Measurements from ENCODE around the gene STMND1.

STMND1 gene

GRCh38 chr6:17081860-17082508 lies 19.9 kb upstream of the STMND1 start:
- Mint-ChIP-seq H3K27ac (no peak overlapping the region), H3K4me3 (no peak overlapping the region)

GRCh38 chr6:17083397-17083796 lies 18.5 kb upstream of the STMND1 start:
- no peak overlapping the region for H3K4me3 Mint-ChIP-seq
- H3K4me1 Mint-ChIP-seq (ENCODE audit: low read depth): no peaks in the 10 kb centered on the region
- H3K27me3 Mint-ChIP-seq (ENCODE audit: low read depth): no peaks in the 10 kb centered on the region
- DNase-seq (ENCODE audit: low spot score): no peak
- H3K36me3 Mint-ChIP-seq (ENCODE audit: low read depth): no peaks in the 10 kb centered on the region
- H3K27ac Mint-ChIP-seq: no peak overlapping the region
- H3K9me3 Mint-ChIP-seq: no peaks in the 10 kb centered on the region

More at GRCh38 chr6:17081860-17082508, 19.9 kb upstream of the STMND1 start:
- Mint-ChIP-seq H3K9me3 (no peaks in the 10 kb centered on the region), H3K4me1 (ENCODE audit: low read depth) (no peaks in the 10 kb centered on the region), H3K36me3 (ENCODE audit: low read depth) (no peaks in the 10 kb centered on the region), H3K27me3 (ENCODE audit: low read depth) (no peaks in the 10 kb centered on the region)
- DNase-seq (ENCODE audit: low spot score): no peak

DNA sequence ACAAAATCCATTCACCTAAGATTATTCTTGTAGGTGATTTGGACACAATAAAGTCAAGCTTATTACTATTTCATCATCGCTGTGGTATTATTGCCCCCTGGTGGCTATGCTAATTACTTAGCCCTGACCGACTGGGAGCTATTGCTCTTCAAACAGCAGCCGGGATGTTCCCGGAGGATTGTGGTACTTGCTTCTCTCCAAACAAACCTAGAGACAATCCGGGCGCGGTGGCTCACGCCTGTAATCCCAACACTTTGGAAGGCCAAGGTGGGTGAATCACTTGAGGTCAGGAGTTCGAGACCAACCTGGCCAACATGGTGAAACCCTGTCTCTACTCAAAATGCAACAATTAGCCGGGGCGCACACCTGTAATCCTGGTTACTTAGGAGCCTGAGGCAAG lies 15.4 kb upstream of the STMND1 start:
- H3K9me3 Mint-ChIP-seq: no peaks in the 10 kb centered on the region
- no peak overlapping the region for H3K4me3 Mint-ChIP-seq
- H3K4me1 Mint-ChIP-seq (ENCODE audit: low read depth): no peaks in the 10 kb centered on the region
- H3K27ac Mint-ChIP-seq: no peak overlapping the region
- no peaks in the 10 kb centered on the region for H3K27me3 Mint-ChIP-seq (ENCODE audit: low read depth)
- no peak for DNase-seq (ENCODE audit: low spot score)
- no peaks in the 10 kb centered on the region for H3K36me3 Mint-ChIP-seq (ENCODE audit: low read depth)

GRCh38 chr6:17088091-17088611 lies 13.7 kb upstream of the STMND1 start:
- Mint-ChIP-seq H3K36me3 (ENCODE audit: low read depth) (no peaks in the 10 kb centered on the region), H3K4me3 (no peak overlapping the region), H3K9me3 (no peaks in the 10 kb centered on the region), H3K4me1 (ENCODE audit: low read depth) (no peaks in the 10 kb centered on the region), H3K27me3 (ENCODE audit: low read depth) (peaks cover 2% of the 10 kb centered on the region), H3K27ac (no peak overlapping the region)
- DNase-seq (ENCODE audit: low spot score): no peak

DNA sequence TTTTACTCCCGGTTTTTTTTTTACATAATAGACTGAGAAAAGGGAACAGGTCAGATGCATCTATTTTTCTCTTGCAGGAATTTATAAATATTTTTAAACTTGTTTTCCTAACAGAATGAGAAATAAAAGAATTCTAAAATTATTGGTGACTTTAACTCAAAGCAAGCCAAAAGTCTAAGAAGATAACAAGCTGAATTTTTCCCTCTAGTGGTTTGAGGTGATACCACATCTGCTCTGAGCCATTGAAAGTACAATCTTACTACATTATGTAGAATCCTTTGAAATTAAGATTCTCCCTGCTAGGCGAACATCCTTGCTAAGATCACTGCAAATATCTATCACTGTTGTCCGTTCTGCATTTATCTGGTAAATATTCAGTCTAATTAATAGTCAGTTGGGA lies 10.7 kb upstream of the STMND1 start:
- no peaks in the 10 kb centered on the region for H3K36me3 Mint-ChIP-seq (ENCODE audit: low read depth)
- no peaks in the 10 kb centered on the region for H3K9me3 Mint-ChIP-seq
- H3K27ac Mint-ChIP-seq: no peak overlapping the region
- H3K27me3 Mint-ChIP-seq (ENCODE audit: low read depth): peaks cover 3% of the 10 kb centered on the region
- DNase-seq (ENCODE audit: low spot score): no peak
- no peaks in the 10 kb centered on the region for H3K4me1 Mint-ChIP-seq (ENCODE audit: low read depth)
- no peak overlapping the region for H3K4me3 Mint-ChIP-seq

DNA sequence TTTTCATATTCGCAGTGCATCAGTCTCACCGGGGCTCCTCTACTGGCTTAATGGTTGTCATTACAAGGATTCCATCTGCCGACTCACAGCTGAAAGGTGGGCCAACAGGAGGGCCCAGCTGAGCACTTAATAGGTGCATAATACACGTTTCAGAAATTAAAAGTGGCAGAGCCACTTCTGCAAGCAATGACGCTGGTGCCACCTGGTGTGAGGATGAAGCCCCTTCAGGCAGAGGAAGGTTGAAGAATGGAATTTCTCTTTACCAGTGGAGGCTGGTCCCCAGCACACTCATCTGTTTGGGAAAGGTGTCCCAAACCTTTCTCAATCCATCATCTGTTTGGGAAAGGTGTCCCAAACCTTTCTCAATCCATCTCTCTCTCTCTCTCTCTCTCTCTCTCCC lies 8.2 kb upstream of the STMND1 start:
- Mint-ChIP-seq H3K9me3 (no peaks in the 10 kb centered on the region), H3K27ac (no peak overlapping the region), H3K4me3 (no peak overlapping the region), H3K4me1 (ENCODE audit: low read depth) (no peaks in the 10 kb centered on the region), H3K27me3 (ENCODE audit: low read depth) (peaks cover 4% of the 10 kb centered on the region), H3K36me3 (ENCODE audit: low read depth) (no peaks in the 10 kb centered on the region)
- no peak for DNase-seq (ENCODE audit: low spot score)

- Mint-ChIP-seq H3K4me1 (ENCODE audit: low read depth) (no peaks in the 10 kb centered on the region), H3K27me3 (ENCODE audit: low read depth) (peaks cover 17% of the 10 kb centered on the region), H3K27ac (no peak overlapping the region), H3K4me3 (no peak overlapping the region), H3K9me3 (no peaks in the 10 kb centered on the region), H3K36me3 (ENCODE audit: low read depth) (no peaks in the 10 kb centered on the region)
- no peak for DNase-seq (ENCODE audit: low spot score)
These were observed 5.8 kb upstream of the STMND1 start for GRCh38 chr6:17096096-17096495.

- Mint-ChIP-seq H3K36me3 (ENCODE audit: low read depth) (no peaks in the 10 kb centered on the region), H3K4me1 (ENCODE audit: low read depth) (no peaks in the 10 kb centered on the region), H3K4me3 (no peak overlapping the region), H3K27ac (no peak overlapping the region), H3K27me3 (ENCODE audit: low read depth) (peaks cover 22% of the 10 kb centered on the region), H3K9me3 (no peaks in the 10 kb centered on the region)
- DNase-seq (ENCODE audit: low spot score): no peak
These were observed 5.2 kb upstream of the STMND1 start for GRCh38 chr6:17096652-17097051.

DNA sequence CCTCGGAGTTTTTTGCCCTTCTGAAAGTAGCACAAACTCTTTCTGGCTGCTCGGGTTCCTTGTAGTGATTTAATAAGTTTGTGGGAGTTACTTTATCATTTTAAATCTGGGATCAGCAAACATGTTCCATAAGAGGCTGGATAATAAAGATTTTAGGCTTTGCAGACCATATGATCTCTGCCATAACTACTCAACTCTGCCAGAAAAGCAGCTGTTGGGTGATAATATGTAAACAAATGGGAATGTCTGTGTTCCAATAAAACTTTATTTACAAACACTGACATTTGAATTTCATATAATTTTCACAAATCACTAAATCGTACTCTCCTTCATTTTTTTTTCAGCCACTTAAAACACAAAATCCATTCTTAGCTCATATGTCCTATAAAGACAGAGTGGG lies 3.9 kb upstream of the STMND1 start:
- no peak overlapping the region for H3K4me3 Mint-ChIP-seq
- H3K27me3 Mint-ChIP-seq (ENCODE audit: low read depth): peaks cover 31% of the 10 kb centered on the region
- no peaks in the 10 kb centered on the region for H3K9me3 Mint-ChIP-seq
- H3K36me3 Mint-ChIP-seq (ENCODE audit: low read depth): no peaks in the 10 kb centered on the region
- H3K4me1 Mint-ChIP-seq (ENCODE audit: low read depth): no peaks in the 10 kb centered on the region
- H3K27ac Mint-ChIP-seq: no peak overlapping the region
- no peak for DNase-seq (ENCODE audit: low spot score)

- H3K27me3 Mint-ChIP-seq (ENCODE audit: low read depth): peaks cover 31% of the 10 kb centered on the region
- H3K27ac Mint-ChIP-seq: no peak overlapping the region
- no peaks in the 10 kb centered on the region for H3K9me3 Mint-ChIP-seq
- no peaks in the 10 kb centered on the region for H3K36me3 Mint-ChIP-seq (ENCODE audit: low read depth)
- H3K4me1 Mint-ChIP-seq (ENCODE audit: low read depth): no peaks in the 10 kb centered on the region
- no peak overlapping the region for H3K4me3 Mint-ChIP-seq
- DNase-seq (ENCODE audit: low spot score): no peak
These were observed 3.3 kb upstream of the STMND1 start for GRCh38 chr6:17098538-17098937.

- H3K4me1 Mint-ChIP-seq (ENCODE audit: low read depth): no peaks in the 10 kb centered on the region
- H3K4me3 Mint-ChIP-seq: no peak overlapping the region
- no peak overlapping the region for H3K27ac Mint-ChIP-seq
- peaks cover 35% of the 10 kb centered on the region for H3K27me3 Mint-ChIP-seq (ENCODE audit: low read depth)
- H3K9me3 Mint-ChIP-seq: no peaks in the 10 kb centered on the region
- no peaks in the 10 kb centered on the region for H3K36me3 Mint-ChIP-seq (ENCODE audit: low read depth)
- DNase-seq (ENCODE audit: low spot score): no peak
These were observed 2.3 kb upstream of the STMND1 start for GRCh38 chr6:17099401-17100059.

DNA sequence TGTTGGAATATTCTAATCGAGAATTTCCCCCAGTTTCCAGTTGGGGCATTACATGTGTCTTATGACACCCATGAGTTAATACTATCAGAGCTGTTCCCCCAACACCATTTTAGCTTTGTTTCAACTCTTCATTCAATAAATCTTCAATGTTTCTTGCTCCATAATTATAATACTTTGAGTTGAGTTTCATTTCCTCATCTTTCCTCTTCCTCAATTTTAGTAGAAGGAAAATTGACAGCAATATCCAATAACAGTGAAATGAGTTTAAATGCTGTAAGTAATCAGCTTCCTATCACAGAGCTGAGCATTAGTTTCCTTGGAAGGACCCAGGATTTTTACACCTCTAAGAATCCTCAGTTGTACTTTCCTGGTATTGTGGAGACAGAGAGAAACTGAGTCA lies 1.0 kb upstream of the STMND1 start:
- H3K27me3 Mint-ChIP-seq (ENCODE audit: low read depth): peaks cover 35% of the 10 kb centered on the region
- DNase-seq (ENCODE audit: low spot score): no peak
- no peaks in the 10 kb centered on the region for H3K4me1 Mint-ChIP-seq (ENCODE audit: low read depth)
- H3K27ac Mint-ChIP-seq: no peak overlapping the region
- no peaks in the 10 kb centered on the region for H3K9me3 Mint-ChIP-seq
- H3K4me3 Mint-ChIP-seq: no peak overlapping the region
- no peaks in the 10 kb centered on the region for H3K36me3 Mint-ChIP-seq (ENCODE audit: low read depth)

DNA sequence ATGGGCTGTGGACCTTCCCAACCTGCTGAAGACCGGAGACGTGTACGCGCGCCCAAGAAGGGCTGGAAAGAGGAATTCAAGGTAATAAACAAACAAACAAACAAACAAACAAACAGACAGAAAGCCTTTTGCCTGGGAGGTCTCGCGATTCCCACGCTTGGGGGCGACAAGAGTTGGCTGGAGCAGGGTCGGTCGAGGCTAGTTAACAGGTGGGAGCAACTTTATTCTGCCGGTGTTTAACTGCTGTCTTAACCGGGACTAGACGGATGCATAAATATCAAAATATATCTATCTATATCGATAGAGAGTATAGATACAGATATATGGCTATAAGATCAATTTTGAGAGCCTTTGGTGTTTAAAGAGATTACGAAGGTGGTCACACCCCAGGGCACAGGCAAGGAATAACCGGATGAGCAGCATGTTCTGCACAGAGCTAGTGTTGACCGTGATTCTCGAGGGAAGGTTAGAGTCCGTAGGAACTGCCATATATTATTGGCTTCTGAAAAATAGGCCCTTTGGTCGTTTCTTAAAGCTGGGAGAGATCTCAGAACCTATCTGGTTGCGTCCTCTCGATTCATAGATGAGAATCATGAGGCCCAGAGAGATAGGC lies 514 bp downstream of the STMND1 start:
- H3K27ac Mint-ChIP-seq: no peak overlapping the region
- H3K4me1 Mint-ChIP-seq (ENCODE audit: low read depth): no peaks in the 10 kb centered on the region
- H3K27me3 Mint-ChIP-seq (ENCODE audit: low read depth): peaks cover 36% of the 10 kb centered on the region
- DNase-seq (ENCODE audit: low spot score): no peak
- no peaks in the 10 kb centered on the region for H3K36me3 Mint-ChIP-seq (ENCODE audit: low read depth)
- H3K4me3 Mint-ChIP-seq: no peak overlapping the region
- no peaks in the 10 kb centered on the region for H3K9me3 Mint-ChIP-seq

DNA sequence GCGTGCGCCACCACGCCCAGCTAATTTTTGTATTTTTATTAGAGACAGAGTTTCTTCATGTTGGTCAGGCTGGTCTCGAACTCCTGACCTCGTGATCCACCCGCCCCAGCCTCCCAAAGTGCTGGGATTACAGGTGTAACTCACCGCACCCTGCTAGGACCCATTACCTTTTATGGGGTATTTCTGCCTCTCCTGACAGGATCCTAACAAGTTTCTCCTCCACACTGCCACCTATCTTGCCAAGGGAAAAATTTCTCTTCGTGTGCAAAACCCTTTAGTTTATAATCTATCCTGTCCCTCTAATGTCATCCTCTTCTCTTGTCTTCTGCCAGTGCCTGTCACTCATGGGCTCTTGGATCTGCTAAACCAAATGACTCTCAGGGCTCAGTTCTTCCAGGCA lies 1.9 kb downstream of the STMND1 start:
- Mint-ChIP-seq H3K4me3 (no peak overlapping the region), H3K27me3 (ENCODE audit: low read depth) (peaks cover 42% of the 10 kb centered on the region), H3K4me1 (ENCODE audit: low read depth) (no peaks in the 10 kb centered on the region), H3K9me3 (no peaks in the 10 kb centered on the region), H3K36me3 (ENCODE audit: low read depth) (no peaks in the 10 kb centered on the region), H3K27ac (no peak overlapping the region)
- no peak for DNase-seq (ENCODE audit: low spot score)

All from T-helper 2 cell treated with Interferon-gamma antibody and Interleukin-4, amounts not matched to agents 5 μg/mL and 100 μg/mL, for 36 hours (primary cell).